Cardiac muscle cell (in vitro differentiated cells and primary cell): Measurements from ENCODE around the gene SLC25A24. TPM values are rescaled to one million over a fixed set of nuclear protein-coding genes. Genes with fewer than 3 reads are reported as not detected.

ENCODE experiments used
- DNase-seq, 2 donors: peaks; one replicate each; pipeline versions ENCODE4 v3.0.0 to v3.0.0-alpha.2; 2010 to 2017; ENCODE audit warnings: low read depth in 1 of 2, low spot score in 1 of 2
- H3K27ac ChIP-seq: fragments of 200-600 bp; sonication (generic); 2 replicates; pipeline ENCODE4 v1.5.1; 2016
- H3K27me3 ChIP-seq: fragments of 200-600 bp; sonication (generic); 2 replicates; pipeline ENCODE4 v1.6.0; 2016; ENCODE audit warnings: control low read depth
- H3K36me3 ChIP-seq: fragments of 200-600 bp; sonication (generic); 2 replicates; pipeline ENCODE4 v1.5.1; 2016; ENCODE audit warnings: control low read depth
- H3K4me1 ChIP-seq: fragments of 200-600 bp; sonication (generic); 2 replicates; pipeline ENCODE4 v1.8.1; 2017; ENCODE audit warnings: low read depth, mild to moderate bottlenecking, mixed run types
- H3K4me3 ChIP-seq: fragments of 200-600 bp; sonication (generic); 2 replicates; pipeline ENCODE4 v1.5.1; 2016; ENCODE audit warnings: mild to moderate bottlenecking
- H3K9me3 ChIP-seq: fragments of 200-600 bp; sonication (generic); 2 replicates; pipeline ENCODE4 v1.5.1; 2017; ENCODE audit warnings: low read depth, mild to moderate bottlenecking, control low read depth
- CTCF ChIP-seq: IDR thresholded peaks from 2 replicates; pipeline ENCODE4 v1.5.1; 2012; ENCODE audit warnings: low read depth, mild to moderate bottlenecking, low read length
- polyA plus RNA-seq: library from polyadenylated mRNA; unstranded; fragments of >200 nt; fragmentation: Nextera tagmentation; extraction: Ambion mirVana; gene quantifications from 2 replicates; pipeline ENCODE4 v1.2.1, GENCODE V29; 2016
- total RNA-seq: library from RNA; depleted of rRNA; stranded (reverse); fragments of >200 nt; gene quantifications from 2 replicates; pipeline ENCODE4 v1.2.3, GENCODE V29; 2016

The SLC25A24 gene
- total and polyA plus RNA-seq, 2 experiments from 2014 or later: 13.6 to 15.5 TPM

GRCh38 chr1:108201687-108202086, 1.5 kb upstream of the SLC25A24 start:
- no peak for TF ChIP-seq CTCF
- DNase-seq: no peak
- H3K4me3 ChIP-seq: no peak overlapping the region
- H3K27ac ChIP-seq: no peak overlapping the region
- H3K36me3 ChIP-seq: no peaks in the 10 kb centered on the region
- no peaks in the 10 kb centered on the region for H3K27me3 ChIP-seq
- H3K4me1 ChIP-seq: no peaks in the 10 kb centered on the region
- H3K9me3 ChIP-seq: no peaks in the 10 kb centered on the region

DNA sequence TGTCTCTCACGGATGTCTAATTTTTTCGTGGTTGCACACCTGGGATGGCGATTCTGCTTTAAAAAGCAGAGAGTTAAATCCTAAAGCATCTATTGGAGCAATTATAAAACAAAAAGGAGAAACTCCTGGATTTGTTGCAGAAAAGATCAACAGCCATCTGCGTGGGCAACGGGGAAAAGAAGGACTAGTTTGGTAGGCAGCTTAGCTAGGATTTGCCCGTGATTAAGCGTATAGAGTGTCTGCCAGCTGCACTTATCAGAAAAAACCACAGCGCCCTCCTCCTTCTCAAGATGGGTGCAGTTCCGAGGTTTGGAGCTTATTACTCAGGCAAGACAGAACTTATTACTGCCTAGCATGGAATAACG, 526 bp upstream of the SLC25A24 start:
- Histone ChIP-seq H3K27me3 (no peaks in the 10 kb centered on the region), H3K36me3 (no peaks in the 10 kb centered on the region), H3K27ac (no peak overlapping the region), H3K4me3 (peak overlapping the region; percentile 85), H3K4me1 (no peaks in the 10 kb centered on the region), H3K9me3 (no peaks in the 10 kb centered on the region)
- peak; percentile 29 for TF ChIP-seq CTCF
- DNase-seq: peak; percentile 31 to 82

GRCh38 chr1:108199201-108199691, 897 bp downstream of the SLC25A24 start:
- peak in 1 of 2 donors; percentile 49 for DNase-seq
- no peak for TF ChIP-seq CTCF
- H3K27ac ChIP-seq: peak overlapping the region; percentile 42
- H3K4me3 ChIP-seq: peak overlapping the region; percentile 85
- no peaks in the 10 kb centered on the region for H3K9me3 ChIP-seq
- H3K36me3 ChIP-seq: peaks cover 6% of the 10 kb centered on the region
- H3K27me3 ChIP-seq: no peaks in the 10 kb centered on the region
- H3K4me1 ChIP-seq: no peaks in the 10 kb centered on the region

- DNase-seq: no peak
- H3K36me3 ChIP-seq: peaks cover 6% of the 10 kb centered on the region
- no peak overlapping the region for H3K27ac ChIP-seq
- no peaks in the 10 kb centered on the region for H3K4me1 ChIP-seq
- H3K4me3 ChIP-seq: no peak overlapping the region
- H3K27me3 ChIP-seq: no peaks in the 10 kb centered on the region
- TF ChIP-seq CTCF: no peak
- H3K9me3 ChIP-seq: no peaks in the 10 kb centered on the region
Measured at GRCh38 chr1:108194051-108194450, 6.1 kb downstream of the SLC25A24 start.

- no peaks in the 10 kb centered on the region for H3K9me3 ChIP-seq
- peaks cover 6% of the 10 kb centered on the region for H3K36me3 ChIP-seq
- no peak overlapping the region for H3K4me3 ChIP-seq
- H3K27ac ChIP-seq: no peak overlapping the region
- no peak for DNase-seq
- TF ChIP-seq CTCF: no peak
- no peaks in the 10 kb centered on the region for H3K4me1 ChIP-seq
- H3K27me3 ChIP-seq: no peaks in the 10 kb centered on the region
Measured at GRCh38 chr1:108193333-108193732, 6.8 kb downstream of the SLC25A24 start.

GRCh38 chr1:108192581-108192980, 7.6 kb downstream of the SLC25A24 start:
- Histone ChIP-seq H3K27ac (no peak overlapping the region), H3K27me3 (no peaks in the 10 kb centered on the region), H3K4me3 (no peak overlapping the region), H3K9me3 (no peaks in the 10 kb centered on the region), H3K4me1 (no peaks in the 10 kb centered on the region), H3K36me3 (peaks cover 6% of the 10 kb centered on the region)
- TF ChIP-seq CTCF: no peak
- DNase-seq: no peak
